ENCODE data around the gene FRMPD2.

Gene FRMPD2

DNA sequence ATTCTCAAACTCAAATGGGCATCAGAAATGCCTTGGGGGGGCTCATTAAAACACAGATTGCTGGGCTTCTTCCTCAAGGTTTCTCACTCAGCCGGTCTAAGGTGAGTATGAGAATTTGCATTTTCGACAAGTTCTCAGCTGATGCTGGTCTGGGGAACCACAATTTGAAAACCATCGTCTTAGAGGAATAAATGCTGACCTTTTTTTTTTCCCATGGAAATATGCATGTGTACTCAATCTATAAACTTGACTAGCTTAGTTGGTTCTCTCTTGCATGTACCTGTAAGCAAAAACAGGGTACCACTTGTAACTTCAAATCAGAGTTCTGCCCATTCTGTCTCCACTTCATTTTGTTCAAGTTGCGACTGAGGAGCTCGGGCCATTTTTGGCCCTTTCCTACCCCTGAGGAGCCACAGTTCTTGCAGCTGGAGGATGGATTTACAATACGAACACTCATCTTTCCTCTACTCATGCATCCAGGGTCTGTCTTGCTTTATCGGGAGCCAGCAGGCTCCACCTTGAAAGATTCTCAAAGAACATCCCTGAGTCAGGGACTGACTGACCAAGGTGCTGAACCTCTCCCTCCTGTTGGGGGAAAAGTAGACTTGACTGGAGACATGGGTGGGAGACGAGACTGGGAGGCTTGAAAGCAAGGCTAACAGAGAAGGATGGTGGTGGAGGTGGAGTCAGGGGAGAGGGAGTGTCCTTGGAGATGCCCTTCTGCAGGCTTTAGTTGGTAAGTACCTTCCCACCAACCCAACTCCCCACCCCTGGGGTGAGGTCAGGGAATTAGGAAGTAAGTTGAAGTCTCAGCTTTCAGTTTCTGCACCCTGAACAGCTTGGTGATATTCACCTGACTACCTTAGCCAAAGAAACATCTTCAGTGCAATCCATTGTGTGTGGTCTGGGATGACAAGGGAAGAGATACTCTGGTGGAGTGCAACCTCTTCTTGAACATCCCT lies 28.3 kb upstream of the FRMPD2 start:
- DNase-seq (ENCODE audit: low read depth) = no peak
- H3K4me3 ChIP-seq (ENCODE audit: low read depth, low read length) = no peak overlapping the region
- TF ChIP-seq, protein P1, sequence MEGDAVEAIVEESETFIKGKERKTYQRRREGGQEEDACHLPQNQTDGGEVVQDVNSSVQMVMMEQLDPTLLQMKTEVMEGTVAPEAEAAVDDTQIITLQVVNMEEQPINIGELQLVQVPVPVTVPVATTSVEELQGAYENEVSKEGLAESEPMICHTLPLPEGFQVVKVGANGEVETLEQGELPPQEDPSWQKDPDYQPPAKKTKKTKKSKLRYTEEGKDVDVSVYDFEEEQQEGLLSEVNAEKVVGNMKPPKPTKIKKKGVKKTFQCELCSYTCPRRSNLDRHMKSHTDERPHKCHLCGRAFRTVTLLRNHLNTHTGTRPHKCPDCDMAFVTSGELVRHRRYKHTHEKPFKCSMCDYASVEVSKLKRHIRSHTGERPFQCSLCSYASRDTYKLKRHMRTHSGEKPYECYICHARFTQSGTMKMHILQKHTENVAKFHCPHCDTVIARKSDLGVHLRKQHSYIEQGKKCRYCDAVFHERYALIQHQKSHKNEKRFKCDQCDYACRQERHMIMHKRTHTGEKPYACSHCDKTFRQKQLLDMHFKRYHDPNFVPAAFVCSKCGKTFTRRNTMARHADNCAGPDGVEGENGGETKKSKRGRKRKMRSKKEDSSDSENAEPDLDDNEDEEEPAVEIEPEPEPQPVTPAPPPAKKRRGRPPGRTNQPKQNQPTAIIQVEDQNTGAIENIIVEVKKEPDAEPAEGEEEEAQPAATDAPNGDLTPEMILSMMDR (IDR thresholded peaks at IDR 0.05; ENCODE audit: low read depth, low read length) = no peak
- TF ChIP-seq POLR2A (IDR thresholded peaks at IDR 0.05; ENCODE audit: extremely low read depth, insufficient read length) = no peak
- TF ChIP-seq, protein P2, sequence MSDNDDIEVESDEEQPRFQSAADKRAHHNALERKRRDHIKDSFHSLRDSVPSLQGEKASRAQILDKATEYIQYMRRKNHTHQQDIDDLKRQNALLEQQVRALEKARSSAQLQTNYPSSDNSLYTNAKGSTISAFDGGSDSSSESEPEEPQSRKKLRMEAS (IDR thresholded peaks at IDR 0.05; ENCODE audit: low read depth, low read length) = no peak
- TF ChIP-seq MYC (IDR thresholded peaks at IDR 0.05; ENCODE audit: low read depth, low read length) = no peak

DNA sequence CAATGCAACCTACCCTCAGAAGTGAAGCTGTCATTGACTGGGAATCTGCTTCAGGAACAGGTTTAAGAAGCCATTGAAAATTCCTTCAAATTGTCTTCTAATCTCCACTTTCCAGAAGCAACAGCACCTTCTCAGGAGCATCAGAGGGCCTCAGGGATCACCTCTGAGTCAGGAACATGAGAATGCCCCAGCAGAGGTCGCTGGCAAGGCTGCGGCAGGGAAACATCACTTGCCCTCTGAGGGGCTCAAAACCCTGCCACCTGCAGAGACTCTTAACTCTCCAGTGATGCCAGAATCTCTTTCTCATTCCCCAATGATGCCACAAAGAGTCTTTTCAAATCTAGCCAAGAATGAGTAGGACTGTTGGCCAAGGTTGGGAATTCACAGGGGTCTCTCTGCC lies 26.1 kb upstream of the FRMPD2 start:
- no peak overlapping the region for H3K4me3 ChIP-seq (ENCODE audit: low read depth, low read length)
- no peak for DNase-seq (ENCODE audit: low read depth)
- TF ChIP-seq MYC (IDR thresholded peaks at IDR 0.05; ENCODE audit: low read depth, low read length) = no peak
- TF ChIP-seq, protein P2 (IDR thresholded peaks at IDR 0.05; ENCODE audit: low read depth, low read length) = no peak

DNA sequence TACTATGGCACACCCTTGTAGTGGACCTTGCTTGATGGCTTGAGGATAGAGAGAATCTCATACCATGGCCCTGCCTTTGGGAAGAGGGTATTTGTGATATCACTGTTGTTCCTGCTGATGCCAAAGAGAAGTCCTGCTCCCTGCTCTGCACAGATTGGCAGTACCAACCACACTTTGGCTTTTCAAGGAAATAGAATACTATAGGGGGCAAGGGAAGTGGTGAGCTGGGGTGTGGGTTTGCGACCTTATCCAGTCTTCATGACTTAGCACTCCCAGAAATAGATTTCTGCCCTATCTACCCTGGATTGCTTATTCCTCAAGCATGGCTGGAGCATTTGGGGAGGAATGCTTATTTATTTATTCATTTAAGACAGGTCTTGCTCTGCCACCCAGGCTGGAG lies 25.2 kb upstream of the FRMPD2 start:
- DNase-seq (ENCODE audit: low read depth) = no peak
- TF ChIP-seq MYC (IDR thresholded peaks at IDR 0.05; ENCODE audit: low read depth, low read length) (no peak), POLR2A (IDR thresholded peaks at IDR 0.05; ENCODE audit: extremely low read depth, insufficient read length) (no peak)
- TF ChIP-seq, protein P1 (IDR thresholded peaks at IDR 0.05; ENCODE audit: low read depth, low read length) = no peak
- TF ChIP-seq, protein P2 (IDR thresholded peaks at IDR 0.05; ENCODE audit: low read depth, low read length) = no peak
- no peak overlapping the region for H3K4me3 ChIP-seq (ENCODE audit: low read depth, low read length)

DNA sequence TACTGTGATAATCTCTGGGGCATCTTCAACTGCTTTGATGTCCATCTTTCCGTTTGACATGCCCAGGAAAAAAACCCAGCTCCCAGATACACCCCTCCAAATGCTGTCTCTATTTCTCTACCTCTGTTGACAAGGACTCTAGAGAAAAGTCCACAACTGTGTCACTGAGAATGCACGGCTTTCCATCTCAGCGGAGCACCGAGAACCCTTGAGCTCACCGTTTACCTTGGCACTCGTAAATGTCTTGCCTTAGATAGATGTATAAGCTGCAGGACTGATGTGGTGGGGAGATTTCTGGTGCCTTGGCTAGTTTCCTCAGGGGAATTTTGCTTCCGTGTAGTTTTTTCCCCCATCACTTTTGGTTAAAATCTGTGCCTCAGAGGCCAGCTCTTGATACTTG lies 24.6 kb upstream of the FRMPD2 start:
- TF ChIP-seq, protein P1 (IDR thresholded peaks at IDR 0.05; ENCODE audit: low read depth, low read length) = no peak
- TF ChIP-seq, protein P2 (IDR thresholded peaks at IDR 0.05; ENCODE audit: low read depth, low read length) = no peak
- no peak for TF ChIP-seq MYC (IDR thresholded peaks at IDR 0.05; ENCODE audit: low read depth, low read length)
- no peak overlapping the region for H3K4me3 ChIP-seq (ENCODE audit: low read depth, low read length)
- no peak for DNase-seq (ENCODE audit: low read depth)

DNA sequence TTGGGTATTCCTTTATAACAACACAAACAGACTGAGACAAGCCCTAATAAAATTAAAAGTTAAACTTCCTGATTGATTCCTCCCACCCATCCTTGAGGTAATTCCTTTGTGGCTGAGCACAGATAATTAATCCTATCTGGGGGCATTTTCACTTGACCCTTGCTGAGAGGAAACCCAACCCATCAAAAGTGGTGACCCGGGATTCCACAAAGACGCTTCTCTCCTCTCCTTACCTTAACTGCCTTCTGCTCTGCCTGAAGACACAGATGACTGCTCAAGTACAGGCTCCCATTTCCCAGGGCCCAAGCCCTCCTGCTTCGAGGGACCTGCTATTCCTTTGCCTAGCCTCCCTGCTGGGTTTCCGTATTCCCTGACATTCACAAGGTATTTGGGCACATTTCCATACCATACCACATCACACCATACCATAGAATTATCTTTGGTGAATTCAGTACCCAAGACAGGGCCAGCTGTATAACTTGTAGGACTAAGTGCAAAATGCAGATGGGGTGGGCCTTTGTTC lies 22.1 kb upstream of the FRMPD2 start:
- TF ChIP-seq, protein P2 (IDR thresholded peaks at IDR 0.05; ENCODE audit: low read depth, low read length) = no peak
- TF ChIP-seq, protein P1 (IDR thresholded peaks at IDR 0.05; ENCODE audit: low read depth, low read length) = no peak
- TF ChIP-seq POLR2A (IDR thresholded peaks at IDR 0.05; ENCODE audit: extremely low read depth, insufficient read length) = no peak
- TF ChIP-seq MYC (IDR thresholded peaks at IDR 0.05; ENCODE audit: low read depth, low read length) = no peak
- DNase-seq (ENCODE audit: low read depth) = no peak
- no peak overlapping the region for H3K4me3 ChIP-seq (ENCODE audit: low read depth, low read length)

DNA sequence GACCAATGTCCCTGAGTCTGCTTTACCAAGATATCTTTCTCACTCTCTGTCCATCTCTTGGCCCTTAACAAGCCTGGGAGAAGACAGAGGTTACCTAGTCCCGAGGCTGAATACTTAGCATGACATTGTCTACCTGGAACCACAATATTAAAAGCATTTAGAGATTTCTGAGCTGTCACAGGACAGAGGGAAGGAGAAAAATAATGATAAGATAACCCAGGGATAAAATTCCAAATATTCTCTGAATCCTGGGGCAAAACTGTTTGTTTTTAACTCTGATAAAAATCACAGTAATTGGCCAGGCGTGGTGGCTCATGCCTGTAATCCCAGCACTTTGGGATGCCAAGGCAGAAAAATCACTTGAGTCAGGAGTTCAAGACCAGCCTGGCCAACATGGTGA lies 19.9 kb upstream of the FRMPD2 start:
- H3K4me3 ChIP-seq (ENCODE audit: low read depth, low read length) = no peak overlapping the region
- no peak for DNase-seq (ENCODE audit: low read depth)
- TF ChIP-seq, protein P1 (IDR thresholded peaks at IDR 0.05; ENCODE audit: low read depth, low read length) = no peak
- TF ChIP-seq POLR2A (IDR thresholded peaks at IDR 0.05; ENCODE audit: extremely low read depth, insufficient read length) (no peak), MYC (IDR thresholded peaks at IDR 0.05; ENCODE audit: low read depth, low read length) (no peak)
- TF ChIP-seq, protein P2 (IDR thresholded peaks at IDR 0.05; ENCODE audit: low read depth, low read length) = no peak

All from NB4 (cell line).